Measurements from ENCODE around the gene NMNAT2. TPM values are rescaled to one million over a fixed set of nuclear protein-coding genes. Genes with fewer than 3 reads are reported as not detected.

NMNAT2 gene
- total and polyA plus RNA-seq, 2 of the 8 experiments (the other 6 are each of a cell fraction or from before 2014, with no cell fraction given) = 6.5 to 20.9 TPM

- Histone ChIP-seq H3K79me1 (ENCODE audit: low read depth, low read length) (no peaks in the 10 kb centered on the region), H3K27ac (ENCODE audit: low read depth, low read length) (no peak overlapping the region), H2AK5ac (ENCODE audit: low read depth, low read length) (no peak overlapping the region), H4K91ac (replicated peaks; ENCODE audit: insufficient read length, low read length) (no peak overlapping the region), H3K4me1 (replicated peaks in 1 of 4; ENCODE audit: control insufficient read depth in 3 of 4, insufficient read depth in 4 of 4, low read length in 3 of 4) (peaks cover 3 to 22% (median 15%) of the 10 kb centered on the region in 4 experiments), H3K36me3 (ENCODE audit: control insufficient read depth in 2 of 4, insufficient read depth in 4 of 4, low read length in 3 of 4) (no peaks in the 10 kb centered on the region), H4K20me1 (replicated peaks in 1 of 2; ENCODE audit: control insufficient read depth in 1 of 2, insufficient read depth in 2 of 2, low read length in 2 of 2) (no peaks in the 10 kb centered on the region), H3K23ac (ENCODE audit: insufficient read length) (no peak overlapping the region), H3K27me3 (replicated peaks in 1 of 4; ENCODE audit: control insufficient read depth in 3 of 4, extremely low read depth in 1 of 4, insufficient read depth in 3 of 4, low read length in 3 of 4) (no peaks in the 10 kb centered on the region), H3K14ac (ENCODE audit: insufficient read length) (no peak overlapping the region), H3K23me2 (ENCODE audit: low read depth, low read length) (no peaks in the 10 kb centered on the region), H3K4me2 (ENCODE audit: insufficient read depth in 1 of 2, low read depth in 2 of 2, low read length in 2 of 2) (no peak overlapping the region), H3K18ac (ENCODE audit: extremely low read depth, low read length) (no peak overlapping the region), H3K9me3 (ENCODE audit: insufficient read depth in 2 of 2, low read depth in 1 of 2, low read length in 1 of 2) (no peaks in the 10 kb centered on the region), H3K56ac (replicated peaks; ENCODE audit: insufficient read length, low read depth, low read length) (no peak overlapping the region), H2BK20ac (ENCODE audit: low read length) (no peak overlapping the region; the same call in 1 of the 2 replicates), H3K79me2 (ENCODE audit: control insufficient read depth in 1 of 2, insufficient read depth in 2 of 2, low read length in 2 of 2) (no peaks in the 10 kb centered on the region), H4K5ac (ENCODE audit: insufficient read length, low read depth, low read length) (no peak overlapping the region), H2BK5ac (ENCODE audit: low read depth, low read length) (no peak overlapping the region), H4K8ac (ENCODE audit: extremely low read depth, insufficient read depth, low read length) (no peak overlapping the region), H3K4ac (replicated peaks; ENCODE audit: insufficient read length, low read depth, low read length) (no peak overlapping the region), H2BK15ac (ENCODE audit: low read length) (no peak overlapping the region), H3K9ac (replicated peaks in 1 of 4; ENCODE audit: extremely low read depth in 1 of 4, low read depth in 3 of 4, low read length in 3 of 4) (no peak overlapping the region; a peak in 1 of 7 replicates), H2BK120ac (replicated peaks; ENCODE audit: low read depth, low read length) (no peak overlapping the region), H2BK12ac (ENCODE audit: low read depth, low read length) (no peak overlapping the region; the same call in 1 of the 2 replicates), H2AFZ (ENCODE audit: low read length) (no peak overlapping the region), H3K4me3 (ENCODE audit: extremely low read depth in 1 of 4, insufficient read depth in 2 of 4, low read depth in 3 of 4, low read length in 4 of 4) (no peak overlapping the region)
- ChIA-PET CTCF (ENCODE audit: partially characterized antibody) (interaction anchor here (0.7 to 7.3 kb wide), 11 partner anchors 10 to 1132 kb away, joined by 3 to 92 read pairs (median 4); no protein-coding TSS in a partner anchor), POLR2A (ENCODE audit: partially characterized antibody) (interaction anchor here (0.8 to 1.6 kb wide), 2 partner anchors 9 to 10 kb away, joined by 3 read pairs; no protein-coding TSS in a partner anchor)
- FAIRE-seq = no peak
- TF ChIP-seq SIRT6 (IDR thresholded peaks at IDR 0.05; ENCODE audit: low read length) = no peak
- no peak for TF ChIP-seq POLR2A (IDR thresholded peaks at IDR 0.05; ENCODE audit: control extremely low read depth in 1 of 2, low read depth in 2 of 2, low read length in 2 of 2)
- no peak for TF ChIP-seq MAFK (IDR thresholded peaks at IDR 0.05; ENCODE audit: low read depth, low read length)
- TF ChIP-seq TBP (IDR thresholded peaks at IDR 0.05; ENCODE audit: low read depth, low read length) = no peak
- no peak for TF ChIP-seq EP300 (IDR thresholded peaks at IDR 0.05; ENCODE audit: borderline replicate concordance in 1 of 2, low read depth in 2 of 2, low read length in 2 of 2)
- peak; percentile 35; the same call in 1 of the 2 replicates for TF ChIP-seq MAX (IDR thresholded peaks at IDR 0.05)
- no peak for TF ChIP-seq CTCF (IDR thresholded peaks at IDR 0.05; ENCODE audit: control extremely low read depth in 1 of 3, insufficient read depth in 1 of 3, low read depth in 1 of 3, low read length in 3 of 3)
- no peak for TF ChIP-seq JUN (IDR thresholded peaks at IDR 0.05; ENCODE audit: low read depth, low read length)
- TF ChIP-seq KDM5A (IDR thresholded peaks at IDR 0.05; ENCODE audit: low read length) = no peak
- 79% methylated on average over 7 of the region's 7 CpGs; no CpG with 5 or more reads in 1 of the 2 experiments for WGBS, 2 experiments (ENCODE audit: extremely low coverage in 1 of 2, insufficient coverage in 1 of 2, insufficient read length in 1 of 2, insufficient replicate concordance in 2 of 2, low coverage in 1 of 2, low lambda C conversion rate in 2 of 2, missing lambda C conversion rate in 1 of 2)
- no peak for DNase-seq (ENCODE audit: low read depth in 1 of 2, low spot score in 2 of 2)
Measured at GRCh38 chr1:183304440-183305107, 113.6 kb downstream of the NMNAT2 start.
